KOPT-K1 (cell line): ENCODE data around the gene CACFD1.

Experiments used
- H3K27ac ChIP-seq: fragments of 200-600 bp; sonication (generic); 2 replicates; pipeline ENCODE4 v1.5.1; 2016; ENCODE audit warnings: antibody characterized with exemption, mild to moderate bottlenecking, low read depth, low read length; ENCODE audit not compliant: poor library complexity, severe bottlenecking
- H3K36me3 ChIP-seq: fragments of 200-600 bp; sonication (generic); 2 replicates; pipeline ENCODE4 v1.5.1; 2017; ENCODE audit warnings: antibody characterized with exemption, mild to moderate bottlenecking, low read length, moderate library complexity; ENCODE audit not compliant: insufficient read depth
- H3K9me3 ChIP-seq: fragments of 200-600 bp; sonication (generic); 2 replicates; pipeline ENCODE4 v1.5.1; 2017; ENCODE audit warnings: antibody characterized with exemption, low read length, mild to moderate bottlenecking; ENCODE audit not compliant: insufficient read depth, poor library complexity, severe bottlenecking

Gene CACFD1

DNA sequence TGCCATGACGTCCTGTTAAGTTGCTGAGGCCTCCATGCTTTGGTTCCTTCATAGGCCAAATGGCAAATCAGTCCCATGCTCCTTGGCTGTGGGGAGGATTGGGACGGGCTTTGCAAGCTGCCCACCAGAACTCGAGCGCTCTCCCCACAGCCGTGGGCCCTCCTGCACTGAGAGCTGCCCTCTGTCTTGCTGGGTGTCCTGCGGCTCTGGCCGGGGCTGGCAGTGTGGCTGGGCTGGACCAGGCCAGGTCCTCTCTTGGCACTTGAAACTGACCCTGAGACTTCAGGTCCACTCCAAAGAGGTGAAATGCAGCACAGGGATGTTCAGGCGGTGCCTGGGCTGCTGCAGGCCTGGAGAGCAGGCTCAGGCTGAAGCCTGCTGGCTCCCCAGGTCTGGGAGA, 57.9 kb downstream of the CACFD1 start:
- H3K9me3 ChIP-seq, result no peaks in the 10 kb centered on the region
- no peaks in the 10 kb centered on the region for H3K36me3 ChIP-seq
- no peak overlapping the region for H3K27ac ChIP-seq

DNA sequence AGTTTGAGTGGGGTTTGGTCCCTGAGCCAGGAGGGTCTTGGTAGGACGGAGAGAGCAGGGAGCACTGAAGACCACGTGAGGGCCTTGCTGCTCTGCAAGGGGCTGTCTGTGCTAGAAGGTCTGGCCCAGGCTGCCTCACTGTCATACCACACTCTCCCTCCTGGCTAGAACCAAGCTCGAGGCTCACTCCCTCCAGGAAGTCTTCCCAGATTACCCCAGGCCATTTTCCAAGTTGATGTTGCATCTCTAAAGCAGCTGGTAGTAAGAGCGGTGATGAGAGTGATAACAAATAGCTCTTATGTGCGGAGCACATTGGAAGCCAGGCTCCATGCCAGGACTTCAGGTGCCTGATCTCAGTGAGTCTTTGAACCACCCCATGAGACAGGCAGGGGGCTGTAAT, 58.4 kb downstream of the CACFD1 start:
- no peaks in the 10 kb centered on the region for H3K36me3 ChIP-seq
- no peak overlapping the region for H3K27ac ChIP-seq
- no peaks in the 10 kb centered on the region for H3K9me3 ChIP-seq

DNA sequence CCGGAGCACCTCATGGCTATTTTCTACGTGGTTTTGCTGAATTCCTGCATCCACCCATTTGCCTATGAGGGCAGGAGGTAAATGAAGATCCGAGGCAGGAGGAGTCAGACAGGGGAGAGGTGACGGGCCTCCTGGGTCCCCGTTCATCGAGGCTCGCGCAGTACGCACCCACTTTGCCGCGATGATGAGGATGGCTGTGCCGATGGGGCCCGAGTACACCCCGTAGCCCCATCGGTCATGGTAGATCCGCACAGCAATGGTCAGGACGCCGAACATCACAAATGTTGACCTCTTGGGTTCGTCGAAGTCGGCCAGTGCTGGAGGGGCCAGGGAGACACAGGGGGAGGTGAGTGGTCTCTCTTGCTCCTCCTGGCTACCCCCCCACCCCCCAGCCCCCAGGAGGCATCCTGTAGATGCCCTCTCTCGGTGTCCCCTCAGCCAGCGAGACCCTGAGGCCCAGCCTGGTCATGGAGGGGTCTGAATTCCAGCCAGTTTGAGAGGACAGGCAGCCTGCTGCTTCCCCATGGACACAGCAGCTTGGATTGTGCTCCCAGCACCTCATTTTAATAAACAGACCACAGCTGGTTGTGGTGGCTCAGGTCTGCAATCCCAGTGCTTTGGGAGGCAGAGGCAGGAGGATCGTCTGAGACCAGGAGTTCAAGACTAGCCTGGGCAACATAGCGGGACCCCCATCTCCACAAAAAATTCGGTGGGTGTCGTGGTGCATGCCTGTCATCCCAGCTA, 59.1 kb downstream of the CACFD1 start:
- no peaks in the 10 kb centered on the region for H3K9me3 ChIP-seq
- H3K27ac ChIP-seq, result no peak overlapping the region
- H3K36me3 ChIP-seq, result no peaks in the 10 kb centered on the region

DNA sequence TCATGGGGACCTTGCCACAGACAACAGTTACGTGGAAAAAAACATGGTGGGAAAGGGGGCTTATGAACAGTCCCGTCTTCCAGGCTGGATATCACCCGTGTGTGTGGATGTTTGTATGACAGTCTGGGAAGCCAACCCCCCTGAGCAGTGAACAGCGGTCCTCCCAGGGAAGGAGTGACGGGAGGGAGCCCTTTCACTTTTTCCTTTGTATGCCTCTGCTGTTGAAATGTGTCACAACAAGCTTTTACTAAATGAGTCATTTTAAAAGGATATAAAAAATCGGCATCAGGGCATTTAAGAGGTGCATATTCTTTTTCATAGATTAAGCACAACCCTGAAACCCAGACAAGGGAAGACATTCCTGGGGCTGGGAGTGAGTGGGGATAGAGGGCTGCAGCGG, 59.9 kb downstream of the CACFD1 start:
- Histone ChIP-seq H3K36me3 (no peaks in the 10 kb centered on the region), H3K9me3 (no peaks in the 10 kb centered on the region), H3K27ac (no peak overlapping the region)

DNA sequence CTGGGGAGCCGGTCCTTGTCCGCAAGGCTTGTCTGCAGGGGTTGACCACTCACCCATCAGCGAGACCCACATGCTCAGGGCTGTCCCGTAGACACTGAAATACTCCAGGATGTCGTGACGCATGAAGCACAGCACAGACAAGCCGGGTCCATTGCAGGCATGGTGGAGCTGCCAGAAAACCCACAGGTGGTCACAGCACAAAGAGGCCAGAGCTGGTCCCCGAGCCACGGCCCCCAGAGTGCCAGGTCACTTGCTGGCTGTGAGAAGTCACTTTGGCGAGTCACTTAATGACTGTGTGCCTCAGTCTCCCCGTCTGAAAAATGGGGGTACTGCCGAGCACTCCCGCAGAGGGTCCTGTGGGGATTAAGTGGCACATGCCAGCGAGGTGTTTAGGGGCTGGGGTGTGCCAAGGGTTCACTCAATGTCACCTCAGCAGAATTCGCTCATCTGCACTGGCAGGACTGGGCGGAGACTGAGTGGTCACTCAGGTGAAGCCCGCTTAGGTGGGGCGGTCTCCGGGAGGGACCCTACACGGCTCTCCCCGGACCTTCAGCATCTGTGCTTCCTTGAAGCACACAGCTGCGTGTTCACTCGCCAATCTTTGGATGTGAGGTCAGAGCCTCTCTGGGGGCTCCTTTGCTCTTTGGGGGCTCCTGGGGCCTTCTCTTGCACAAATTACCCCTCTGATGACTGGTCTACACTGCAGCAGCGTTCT, 60.5 kb downstream of the CACFD1 start:
- no peak overlapping the region for H3K27ac ChIP-seq
- no peaks in the 10 kb centered on the region for H3K36me3 ChIP-seq
- H3K9me3 ChIP-seq, result no peaks in the 10 kb centered on the region
